Fibroblast of upper back skin (primary cell): ENCODE measurements around the gene GRB10.
A peak's percentile ranks its signal among the peaks of the same experiment; 100 is the strongest.

ENCODE experiments used
- DNase-seq: peaks from one replicate; pipeline ENCODE4 v3.0.0-alpha.2; 2013

GRB10 gene

DNA sequence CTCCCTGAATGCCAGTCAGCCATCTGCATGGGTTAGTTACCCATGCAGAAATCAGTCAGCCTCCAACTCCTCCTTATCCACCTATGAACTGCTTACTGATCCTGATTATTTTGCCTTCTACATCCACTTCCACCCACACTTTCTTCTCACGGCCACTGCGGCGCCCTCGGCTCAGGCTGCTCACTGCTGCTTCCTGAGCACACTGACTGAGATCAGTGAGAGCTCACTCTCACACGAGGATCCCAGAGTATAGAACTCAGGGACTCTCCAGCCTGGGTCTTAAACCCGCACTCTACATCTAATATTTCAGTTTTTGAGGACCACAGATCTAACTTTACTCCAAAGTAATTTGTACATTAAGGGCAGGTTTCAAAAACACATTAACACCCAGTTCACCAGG, 64.4 kb downstream of the GRB10 start:
- no peak for DNase-seq

DNA sequence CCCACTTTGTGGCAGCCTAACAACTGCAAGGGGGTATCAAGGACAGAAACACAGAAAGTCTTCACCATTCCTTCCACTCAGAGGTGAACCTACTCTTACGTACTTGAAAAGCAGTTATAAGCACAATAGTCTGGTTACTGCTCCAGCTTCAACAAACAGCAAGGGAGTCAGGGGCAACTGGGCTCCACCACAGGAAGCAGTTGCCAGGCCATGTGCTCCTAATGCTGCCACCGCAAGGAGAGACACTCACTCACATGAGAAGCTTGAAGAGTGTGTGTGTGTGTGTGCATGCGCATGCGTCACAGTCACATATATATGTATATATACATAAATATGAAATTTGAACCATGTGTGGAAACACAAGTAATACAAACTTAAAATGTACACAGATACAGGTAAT, 65.5 kb downstream of the GRB10 start:
- DNase-seq, result no peak

DNA sequence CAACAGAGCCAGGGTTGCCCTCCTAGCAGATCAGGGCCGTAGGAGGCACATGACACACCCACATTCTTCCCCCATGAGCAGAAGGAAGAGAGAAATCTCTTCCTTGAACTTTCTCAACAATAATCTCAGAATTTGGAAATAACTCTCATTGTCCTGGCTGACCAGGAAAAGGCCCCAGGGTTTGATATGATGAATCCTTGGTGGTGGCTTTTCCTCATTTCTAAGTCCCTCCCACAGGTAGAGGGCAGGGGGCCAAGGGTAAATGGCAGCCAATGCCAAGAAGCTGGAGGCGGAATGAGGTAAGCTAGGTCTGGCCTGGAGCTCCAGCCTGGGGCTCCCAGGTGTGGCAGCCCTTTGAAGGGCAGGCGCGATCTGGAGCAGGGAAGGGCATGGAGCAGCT, 67.8 kb downstream of the GRB10 start:
- no peak for DNase-seq

DNA sequence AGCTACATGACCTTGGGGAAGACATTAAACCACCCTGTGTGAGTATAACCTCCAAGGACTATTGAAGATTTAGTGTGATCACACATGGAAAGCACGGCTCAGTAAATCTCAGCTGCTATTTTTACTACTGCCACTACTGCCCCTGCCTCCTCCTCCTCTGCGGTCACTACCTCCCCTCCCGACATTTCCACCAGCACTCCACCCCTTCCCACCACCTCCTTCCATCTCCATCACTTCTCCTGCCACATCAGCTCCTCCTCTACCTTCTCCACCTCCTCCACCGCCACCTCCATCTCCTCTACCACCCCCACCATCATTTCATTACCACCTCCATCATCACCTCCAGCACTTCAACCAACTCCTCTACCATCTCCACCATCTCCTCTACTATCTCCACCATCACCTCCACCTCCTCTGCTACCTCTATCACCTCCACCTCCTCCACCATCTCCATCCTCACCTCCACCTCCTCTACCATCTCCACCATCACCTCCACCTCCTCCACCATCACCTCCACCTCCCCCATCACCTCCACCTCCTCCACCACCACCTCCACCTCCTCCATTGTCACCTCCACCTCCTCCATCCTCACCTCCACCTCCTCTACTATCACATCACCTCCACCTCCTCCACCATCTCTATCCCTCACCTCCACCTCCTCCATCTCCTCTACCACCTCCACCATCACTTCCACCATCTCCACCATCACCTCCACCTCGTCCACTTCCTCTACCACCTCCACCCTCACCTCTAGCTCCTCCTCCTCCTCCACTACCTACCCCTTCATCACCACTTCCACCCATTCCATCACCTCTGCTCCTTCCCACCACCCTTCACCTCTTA, 69.4 kb downstream of the GRB10 start:
- no peak for DNase-seq

DNA sequence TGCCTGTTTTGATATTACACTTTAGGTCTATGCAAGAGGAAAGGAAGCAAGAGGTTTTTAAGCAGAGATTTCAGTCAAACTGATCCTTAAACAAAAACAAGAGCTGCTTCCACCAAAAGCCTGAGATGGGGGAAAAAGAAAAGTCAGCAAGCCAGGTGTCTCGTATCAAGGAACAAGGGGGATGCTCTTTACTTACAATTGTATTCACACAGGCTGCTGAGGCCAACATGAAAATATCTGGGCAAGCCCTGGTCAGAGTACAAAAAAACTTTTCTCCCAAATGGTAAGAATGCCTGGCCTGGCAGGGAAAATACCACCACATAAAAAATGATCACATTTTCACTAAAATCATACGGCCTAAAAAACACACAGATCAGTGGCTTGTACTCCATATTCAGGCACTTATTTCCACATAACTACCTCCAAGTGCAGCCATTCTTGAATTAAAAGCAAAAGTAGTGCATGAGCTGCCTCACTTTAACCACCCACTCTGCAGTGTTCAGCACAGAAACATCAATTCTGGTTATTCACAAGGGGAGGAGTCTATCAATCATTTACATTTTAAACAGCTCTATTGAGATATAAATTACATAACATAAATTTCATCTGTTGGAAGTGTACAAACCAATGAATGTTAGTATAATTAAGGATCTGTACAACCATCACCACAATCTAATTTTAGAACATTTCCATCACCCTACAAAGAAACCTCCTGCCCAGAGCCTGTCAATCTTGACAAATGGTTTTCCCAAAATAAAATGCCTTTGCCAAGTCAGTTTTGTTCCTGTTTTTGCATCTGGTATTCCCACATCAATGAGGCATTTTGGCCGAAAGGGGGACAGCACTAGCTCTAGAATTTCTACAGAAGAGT, 70.2 kb downstream of the GRB10 start:
- peak; percentile 24 for DNase-seq

DNA sequence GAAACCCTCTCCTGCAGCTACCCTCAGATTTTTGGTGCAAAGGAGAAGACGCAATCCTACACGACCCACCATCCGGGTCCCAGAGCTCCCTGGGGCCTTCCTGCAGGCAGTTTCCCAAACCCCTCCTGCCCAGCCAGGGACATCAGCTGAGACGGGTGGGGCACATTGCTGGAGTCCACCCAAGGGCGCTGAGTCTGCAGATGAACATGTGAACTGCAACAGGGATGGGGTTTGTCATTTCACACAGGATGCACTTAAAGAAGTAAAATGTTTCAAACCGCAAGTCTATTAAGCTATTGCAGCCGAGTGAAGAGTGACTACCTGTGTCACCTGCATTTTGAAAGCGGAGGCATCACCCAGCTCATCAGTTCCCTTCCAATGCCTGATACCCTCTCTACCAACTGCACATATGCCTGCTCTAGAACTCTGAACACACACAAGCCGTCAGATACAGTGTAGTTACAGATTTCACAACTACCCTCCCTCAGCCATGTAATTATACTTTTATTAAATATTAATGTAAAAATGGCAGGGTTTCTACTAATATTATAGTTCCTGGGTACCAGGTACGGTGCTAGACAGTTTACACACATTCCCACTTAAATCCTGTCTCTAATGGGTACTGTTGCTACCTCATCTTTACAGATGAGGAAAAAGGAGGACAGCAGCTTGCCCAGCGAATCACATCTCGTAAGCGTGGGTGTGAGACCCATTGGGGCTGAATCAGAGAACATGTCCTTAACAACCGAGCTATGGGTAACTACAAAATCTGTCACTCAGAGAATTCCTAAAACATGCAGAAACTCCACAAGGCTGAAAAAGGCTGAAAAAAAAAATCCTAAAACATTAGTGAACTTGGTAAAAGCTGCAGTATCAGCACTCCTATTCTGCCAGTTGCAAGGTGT, 71.2 kb downstream of the GRB10 start:
- DNase-seq, result no peak

DNA sequence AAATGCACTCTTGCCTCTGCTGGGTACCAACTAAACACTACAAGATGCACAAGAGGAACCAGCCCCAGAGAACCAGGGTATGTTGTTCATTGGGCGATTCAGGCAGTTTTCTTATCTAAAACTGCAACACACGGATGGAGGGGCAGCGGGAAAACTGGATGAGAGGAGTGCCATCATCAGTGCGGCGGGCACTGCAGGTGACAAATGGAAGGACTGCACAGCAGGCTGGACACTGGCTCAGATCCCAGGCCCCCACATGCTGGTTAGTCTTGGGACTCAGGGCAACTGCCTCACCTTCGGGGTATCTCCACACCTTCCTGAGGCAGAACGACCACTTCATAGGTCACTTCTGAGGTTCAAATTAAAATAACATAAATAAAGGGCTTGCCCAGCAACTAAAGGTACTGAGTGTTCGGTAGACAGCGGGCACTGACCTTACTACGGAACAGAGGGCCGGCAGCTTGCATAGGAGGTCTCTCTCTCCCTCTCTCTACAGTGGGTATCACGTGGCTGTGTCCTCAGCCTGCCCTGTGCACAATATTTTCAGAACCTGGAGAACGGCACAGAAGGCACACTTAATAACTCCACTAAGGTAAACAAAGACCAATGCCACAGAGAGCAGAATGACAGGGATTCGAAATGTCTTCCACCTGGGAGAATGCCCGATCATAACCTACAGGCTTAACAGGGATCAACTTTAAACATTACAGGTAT, 72.1 kb downstream of the GRB10 start:
- DNase-seq, result no peak

DNA sequence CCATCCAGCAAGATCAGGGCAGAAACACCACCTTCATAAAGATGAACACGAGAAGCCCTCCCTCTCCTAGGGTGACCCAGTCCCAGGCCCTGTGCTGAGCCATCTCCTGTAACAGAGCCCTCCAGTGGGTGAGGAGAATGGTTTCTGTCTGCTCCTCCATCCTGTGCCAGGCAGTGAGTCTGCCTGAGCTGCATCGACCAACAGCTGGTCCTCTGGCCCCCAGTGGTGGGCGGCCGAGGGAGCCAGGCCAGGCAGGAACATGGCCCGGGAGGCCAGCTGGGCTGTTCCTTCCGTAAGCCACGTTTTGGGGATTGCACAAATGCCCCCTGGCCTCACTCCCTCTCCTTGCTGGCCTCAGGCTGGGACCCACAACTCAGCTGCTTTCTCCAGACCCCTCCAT, 73.5 kb downstream of the GRB10 start:
- no peak for DNase-seq

DNA sequence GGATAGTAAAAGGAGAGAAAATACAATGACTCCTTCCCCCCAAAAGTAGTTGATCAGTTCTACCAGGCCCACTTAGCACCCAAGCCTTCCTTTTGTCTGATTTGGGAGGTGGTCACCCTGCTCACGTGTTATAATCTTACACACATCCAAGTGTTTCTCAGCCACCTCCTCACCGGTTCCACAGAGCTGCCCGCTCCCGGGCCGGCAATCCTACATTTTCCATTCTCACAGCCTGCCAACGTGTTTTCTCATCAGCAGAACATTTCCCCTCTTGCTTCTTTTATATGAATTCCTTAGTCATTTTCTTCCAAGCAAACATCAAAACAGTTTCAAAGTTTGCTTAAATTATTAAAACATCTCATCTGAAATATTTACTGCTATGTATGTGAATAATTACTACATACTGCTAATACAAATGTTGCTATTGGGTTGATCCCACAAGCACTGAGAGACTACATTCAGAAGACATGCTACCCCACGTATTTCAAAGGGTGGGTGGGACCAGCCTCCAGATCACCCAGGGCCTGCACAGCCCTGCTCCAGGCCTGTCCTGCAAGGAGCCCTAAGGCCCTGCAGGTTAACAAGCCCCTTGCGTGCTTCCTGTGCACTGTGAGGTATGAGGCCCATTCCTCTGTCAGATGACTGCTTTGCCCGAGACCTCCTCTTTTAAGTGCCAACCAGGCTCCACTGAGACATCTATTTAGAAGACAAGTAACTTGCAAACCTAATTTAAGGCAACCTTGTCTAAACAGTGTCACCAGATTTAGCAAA, 75.3 kb downstream of the GRB10 start:
- DNase-seq, result no peak

DNA sequence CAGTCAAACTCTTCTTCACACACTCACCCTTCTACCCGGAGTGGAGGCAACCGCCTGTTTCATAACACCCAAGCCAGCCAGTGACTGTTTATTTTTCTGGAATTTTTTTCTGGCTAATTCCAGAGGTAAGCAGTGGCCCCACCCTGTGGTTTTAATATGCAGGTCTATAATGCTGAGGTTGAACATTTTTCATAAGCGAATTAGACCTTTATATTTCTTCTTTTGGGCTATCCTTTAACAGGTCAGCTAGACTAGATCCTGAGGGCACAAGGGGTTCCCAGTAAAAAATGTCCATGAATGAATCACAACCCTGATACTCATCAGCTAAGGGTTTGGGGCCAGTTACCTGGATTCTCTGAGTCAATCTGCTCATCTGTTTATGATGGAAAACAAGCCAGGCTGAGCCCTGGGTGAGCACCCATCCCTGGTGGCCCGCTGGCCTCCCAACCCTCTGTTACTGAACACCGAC, 76.2 kb downstream of the GRB10 start:
- no peak for DNase-seq

DNA sequence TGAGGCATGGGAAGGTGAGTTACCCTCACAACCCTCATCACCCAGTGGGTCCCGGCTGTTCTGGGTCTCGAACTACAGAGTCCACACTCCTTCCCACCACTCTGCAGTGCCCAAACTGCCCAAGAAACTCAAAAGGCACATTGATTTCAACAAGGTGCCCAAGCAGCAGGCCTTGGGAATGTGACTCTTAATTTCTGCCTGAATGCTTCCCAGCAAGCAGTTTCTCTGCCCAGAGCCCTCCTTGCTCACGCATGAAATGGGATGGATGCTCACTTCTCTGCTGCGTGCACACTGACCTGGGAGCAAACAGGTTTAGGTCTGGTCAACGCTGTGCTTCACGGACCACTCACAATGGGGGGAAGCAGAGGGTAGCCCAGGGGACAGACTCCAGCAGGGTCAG, 77.9 kb downstream of the GRB10 start:
- no peak for DNase-seq

DNA sequence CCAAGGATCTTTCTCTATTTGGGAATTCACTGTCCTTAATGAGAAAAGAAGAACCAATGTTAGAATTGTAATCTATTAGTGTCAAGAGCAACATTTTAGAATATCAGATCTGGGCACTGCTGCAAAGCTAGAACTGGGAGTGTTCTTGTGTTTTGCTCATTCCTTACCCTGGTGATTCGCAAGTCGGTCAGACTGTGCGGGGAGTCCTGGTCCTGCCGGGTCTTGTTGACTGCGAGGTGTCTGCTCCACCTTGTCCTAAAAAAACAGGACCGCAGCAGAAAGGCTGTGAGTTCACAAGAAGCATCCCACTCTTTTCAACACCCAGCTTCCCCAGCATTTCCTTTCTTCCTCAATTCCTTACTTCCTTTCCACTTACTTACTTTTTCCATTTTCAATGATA, 79.0 kb downstream of the GRB10 start:
- no peak for DNase-seq

DNA sequence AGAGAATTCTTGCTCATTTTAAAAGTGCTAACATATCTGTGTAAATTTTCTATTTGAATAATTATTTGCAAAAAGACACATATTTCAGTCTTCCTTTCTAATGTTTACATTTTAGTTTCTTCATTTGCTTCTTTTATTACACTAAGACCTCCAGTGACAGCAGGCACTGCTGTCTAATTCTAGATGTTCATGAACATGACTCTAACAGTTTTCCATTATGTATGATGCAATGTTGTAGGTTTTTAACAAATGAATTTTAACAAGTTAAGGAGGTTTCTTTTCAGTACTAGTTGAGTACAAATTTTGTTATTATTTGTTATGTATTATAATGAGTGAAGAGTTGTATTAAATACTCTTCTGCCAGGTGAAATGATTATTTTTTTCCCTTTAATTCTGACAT, 83.6 kb downstream of the GRB10 start:
- DNase-seq, result no peak

DNA sequence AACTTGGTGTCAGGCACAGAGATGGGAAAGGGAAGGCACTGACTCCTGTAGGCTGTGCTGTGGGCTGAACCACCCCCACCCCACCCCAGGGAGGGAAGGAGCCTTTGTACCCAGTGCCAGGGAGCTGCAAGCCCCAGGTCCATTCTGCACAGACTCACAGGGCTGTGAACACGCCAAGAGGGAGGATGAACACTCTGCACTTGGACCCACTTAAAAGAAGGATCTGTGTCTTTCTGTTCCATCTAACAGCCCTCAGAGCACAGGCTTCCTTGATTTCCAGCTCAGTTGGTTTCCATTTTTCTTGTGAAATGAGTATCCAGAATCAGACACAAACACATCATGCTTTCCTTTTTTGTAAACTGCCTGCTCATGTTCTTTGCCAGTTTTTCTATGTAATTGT, 84.9 kb downstream of the GRB10 start:
- DNase-seq, result no peak

DNA sequence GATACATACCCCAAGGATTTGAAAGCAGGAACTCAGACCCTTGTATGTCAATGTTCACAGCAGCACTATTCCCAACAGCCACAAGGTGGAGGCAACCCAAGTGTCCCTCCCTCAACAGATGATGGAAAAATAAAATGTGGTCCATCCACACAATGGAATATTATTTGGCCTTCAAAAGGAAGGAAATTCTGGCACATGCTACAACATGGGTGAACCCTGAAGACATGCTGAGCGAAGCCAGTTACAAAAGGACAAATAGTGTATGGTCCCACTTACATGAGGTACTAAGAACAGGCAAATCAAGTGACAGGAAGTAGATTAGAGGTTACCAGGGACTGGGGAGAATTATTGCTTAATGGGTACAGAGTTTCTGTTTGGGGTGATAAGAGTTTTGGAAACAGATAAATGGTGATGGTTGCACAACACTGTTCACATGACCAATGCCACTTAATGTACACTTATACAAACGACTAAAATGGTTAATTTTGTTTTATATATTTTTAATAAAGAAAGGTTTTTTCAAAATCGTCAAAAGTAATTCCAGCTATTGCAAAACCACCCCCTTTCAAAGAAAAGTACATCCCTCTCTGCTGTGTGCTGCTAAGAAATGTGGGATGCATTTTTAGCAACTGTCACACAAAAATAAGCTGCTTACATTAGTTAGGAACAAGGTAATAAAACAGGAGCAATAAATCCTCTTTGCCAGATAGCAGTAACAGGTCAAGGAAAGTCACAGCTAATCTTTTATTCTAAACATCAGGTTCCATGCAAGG, 85.7 kb downstream of the GRB10 start:
- DNase-seq, result no peak

DNA sequence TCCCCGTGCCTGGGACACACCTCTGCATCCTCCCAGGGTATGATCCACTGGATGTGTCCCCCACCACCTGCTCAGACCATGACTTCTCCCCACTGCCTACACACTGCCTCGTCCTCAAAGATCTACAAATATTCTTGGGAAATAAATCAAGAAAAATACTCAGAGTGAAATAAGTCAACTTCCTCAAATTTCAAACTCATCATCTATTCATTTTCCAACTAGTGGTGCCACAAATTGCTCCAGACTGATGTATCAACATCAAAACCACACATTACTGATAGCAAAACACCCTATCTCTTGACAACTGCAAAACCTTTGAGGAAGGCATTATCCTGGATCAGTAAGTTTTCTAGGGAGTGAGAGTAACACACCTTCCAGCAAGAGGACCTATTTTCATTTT, 87.7 kb downstream of the GRB10 start:
- no peak for DNase-seq

DNA sequence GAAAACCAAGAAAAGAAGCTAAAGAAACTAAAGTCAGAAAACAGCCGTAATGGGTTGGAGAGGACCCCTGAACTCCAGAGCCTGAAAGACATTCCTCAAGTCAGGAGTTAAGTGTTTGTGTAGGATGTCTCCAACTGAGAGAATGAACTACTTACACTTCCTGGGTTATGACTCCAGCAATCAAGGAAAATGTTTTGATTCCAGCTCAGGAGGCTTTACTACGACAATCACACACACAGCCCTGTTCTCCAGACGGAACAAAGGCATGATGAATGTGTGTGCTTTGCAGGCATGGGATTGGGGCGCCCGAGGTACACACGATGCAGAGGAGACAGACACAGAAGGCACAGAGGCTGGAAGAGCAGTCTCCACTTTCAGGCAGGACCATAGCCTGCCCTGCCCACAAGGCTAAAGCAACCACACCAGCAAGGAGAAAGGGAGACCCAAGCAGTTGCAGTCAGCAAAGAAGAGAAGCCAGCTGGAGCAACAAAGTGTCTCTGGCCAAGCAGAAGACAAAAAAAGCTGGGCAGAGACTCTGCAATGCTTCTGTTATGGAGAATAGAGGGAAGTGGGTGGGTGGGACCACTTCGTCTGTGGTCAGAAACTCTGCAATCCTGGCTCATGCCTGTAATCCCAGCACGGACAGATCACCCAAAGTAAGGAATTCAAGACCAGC, 89.1 kb downstream of the GRB10 start:
- DNase-seq, result no peak

DNA sequence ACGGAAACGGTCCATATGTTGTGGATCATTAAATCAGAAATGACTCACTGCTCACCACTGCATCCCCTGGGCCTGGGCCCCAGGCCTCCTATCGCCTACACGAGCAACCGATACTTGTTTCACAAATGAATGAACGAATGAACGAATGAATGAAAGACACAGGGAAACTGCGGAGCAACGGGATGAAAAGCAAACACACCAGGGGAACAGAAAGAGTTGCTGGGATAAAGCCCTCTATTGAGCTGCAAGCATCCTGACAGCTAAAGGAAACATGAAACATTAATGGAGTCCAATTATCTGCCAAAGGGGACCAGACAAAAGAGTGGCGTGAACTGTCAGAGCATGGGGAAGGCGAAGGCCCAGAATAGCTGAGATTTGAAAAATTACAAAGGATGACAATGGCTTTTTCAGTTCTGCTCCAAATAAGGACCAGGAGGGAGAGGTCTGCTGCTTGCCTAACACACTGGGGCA, 92.1 kb downstream of the GRB10 start:
- peak; percentile 71 for DNase-seq

DNA sequence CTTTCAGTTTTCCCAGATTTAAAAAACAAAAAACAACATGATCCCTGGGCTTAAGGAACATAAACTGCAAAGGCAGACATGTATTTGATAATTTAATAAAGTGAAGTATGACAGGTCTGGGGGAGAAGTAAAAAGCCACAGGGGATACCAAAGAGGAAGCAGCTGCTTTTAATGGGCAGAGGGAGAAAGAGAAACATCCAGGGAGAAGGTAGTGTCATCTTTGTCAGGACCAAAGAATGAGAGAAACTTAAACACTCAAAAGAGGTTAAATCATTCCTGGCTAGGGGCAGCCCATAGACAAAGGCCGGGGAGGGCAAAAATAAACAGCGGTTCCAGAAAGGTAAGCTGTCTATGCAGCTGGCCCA, 94.5 kb downstream of the GRB10 start:
- DNase-seq, result no peak
